HG03469 (cell line): Measurements from ENCODE around the gene RHOT2.

Experiments used
- ATAC-seq: cut with Tn5 transposase; IDR thresholded peaks from one replicate; pipeline ENCODE4 v1.9.1; 2021; ENCODE audit warnings: mild to moderate bottlenecking, moderate library complexity, moderate number of reproducible peaks; ENCODE audit not compliant: unreplicated experiment

RHOT2 gene

DNA sequence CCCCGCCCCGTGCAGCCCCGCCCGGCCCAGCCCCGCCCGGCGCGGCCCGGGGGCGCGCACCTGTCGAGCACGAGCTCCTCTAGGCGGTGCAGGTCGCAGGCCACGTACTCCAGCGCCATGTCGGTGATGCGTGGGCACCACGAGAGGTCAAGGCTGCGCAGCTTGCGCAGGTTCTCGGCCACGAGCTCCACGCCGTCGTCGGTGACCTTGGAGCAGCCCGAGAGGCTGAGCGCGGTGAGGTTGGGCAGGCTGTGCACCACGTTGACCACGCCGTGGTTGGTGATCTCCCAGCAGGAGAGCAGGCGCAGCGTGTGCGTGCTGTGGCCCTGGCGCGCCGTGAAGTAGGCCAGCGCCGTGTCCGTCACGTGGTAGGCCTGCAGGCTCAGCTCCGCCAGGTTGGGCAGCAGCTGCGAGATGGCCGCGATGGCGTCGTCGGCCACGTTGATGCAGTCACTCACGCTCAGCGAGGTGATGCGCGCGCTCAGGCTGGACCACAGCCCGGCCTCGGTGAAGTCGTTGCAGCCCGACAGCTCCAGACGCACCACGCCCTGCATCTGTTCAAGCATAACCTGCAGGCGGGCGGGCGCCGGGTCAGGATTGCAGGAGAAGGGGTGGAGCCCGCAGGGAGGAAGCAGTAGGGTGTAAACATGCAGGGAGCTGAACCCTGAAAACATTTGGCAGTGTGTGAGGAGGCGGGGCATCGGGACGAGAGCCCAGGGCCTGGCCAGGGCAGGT lies 27.6 kb downstream of the RHOT2 start:
- ATAC-seq: no peak

GRCh38 chr16:698911-699671 lies 31.2 kb downstream of the RHOT2 start:
- no peak for ATAC-seq

GRCh38 chr16:700684-701584 lies 33.0 kb downstream of the RHOT2 start:
- ATAC-seq: no peak

DNA sequence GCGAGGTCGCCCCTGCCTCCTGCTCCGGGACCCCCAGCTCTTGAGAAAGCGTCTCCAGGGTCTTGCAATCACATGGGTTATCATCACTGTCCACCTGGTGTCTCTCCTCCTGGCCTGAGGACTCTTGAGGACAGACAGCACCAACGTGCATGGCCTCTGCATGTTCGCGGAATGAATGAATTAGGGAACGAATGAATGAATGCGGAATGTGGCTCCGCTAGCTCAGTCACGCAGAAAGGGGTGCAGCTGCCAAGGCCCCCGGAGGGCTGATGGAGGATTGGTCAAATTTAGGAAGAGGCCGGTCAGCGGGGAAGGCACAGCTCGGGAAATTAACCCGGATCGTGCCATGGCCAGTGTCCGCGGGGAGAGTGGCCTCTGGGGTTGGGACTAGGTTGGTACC lies 34.4 kb downstream of the RHOT2 start:
- ATAC-seq: no peak

- ATAC-seq: no peak
Observed at GRCh38 chr16:703406-703805, 35.5 kb downstream of the RHOT2 start.

DNA sequence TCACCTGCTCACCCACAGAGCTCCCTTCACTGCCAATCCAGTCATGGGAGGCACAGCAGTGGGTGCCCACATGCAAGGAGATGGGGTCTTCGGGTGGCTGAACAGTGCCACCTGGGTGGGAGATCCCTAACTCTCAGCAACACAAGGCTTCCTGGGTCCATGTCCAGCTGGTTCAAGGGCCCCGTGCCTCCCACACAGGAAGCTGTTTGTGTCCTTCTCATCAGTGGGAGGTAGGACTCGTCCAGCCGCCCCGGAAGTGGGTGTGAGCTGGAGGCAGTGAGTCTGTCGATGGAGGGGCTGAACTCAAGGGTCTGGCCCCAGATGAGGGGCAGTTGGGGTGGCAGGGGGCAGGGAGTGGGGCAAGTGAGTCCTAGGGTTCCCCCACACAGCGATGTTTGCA lies 36.1 kb downstream of the RHOT2 start:
- ATAC-seq: no peak

- ATAC-seq: no peak
Observed at GRCh38 chr16:704552-705380, 36.8 kb downstream of the RHOT2 start.

GRCh38 chr16:705431-706188 lies 37.7 kb downstream of the RHOT2 start, which contains the start of gene FBXL16:
Gene FBXL16, minus strand, starts transcription at chr16:705801. Its CDS starts 8,396 bp downstream, at chr16:697405.
- ATAC-seq: no peak

DNA sequence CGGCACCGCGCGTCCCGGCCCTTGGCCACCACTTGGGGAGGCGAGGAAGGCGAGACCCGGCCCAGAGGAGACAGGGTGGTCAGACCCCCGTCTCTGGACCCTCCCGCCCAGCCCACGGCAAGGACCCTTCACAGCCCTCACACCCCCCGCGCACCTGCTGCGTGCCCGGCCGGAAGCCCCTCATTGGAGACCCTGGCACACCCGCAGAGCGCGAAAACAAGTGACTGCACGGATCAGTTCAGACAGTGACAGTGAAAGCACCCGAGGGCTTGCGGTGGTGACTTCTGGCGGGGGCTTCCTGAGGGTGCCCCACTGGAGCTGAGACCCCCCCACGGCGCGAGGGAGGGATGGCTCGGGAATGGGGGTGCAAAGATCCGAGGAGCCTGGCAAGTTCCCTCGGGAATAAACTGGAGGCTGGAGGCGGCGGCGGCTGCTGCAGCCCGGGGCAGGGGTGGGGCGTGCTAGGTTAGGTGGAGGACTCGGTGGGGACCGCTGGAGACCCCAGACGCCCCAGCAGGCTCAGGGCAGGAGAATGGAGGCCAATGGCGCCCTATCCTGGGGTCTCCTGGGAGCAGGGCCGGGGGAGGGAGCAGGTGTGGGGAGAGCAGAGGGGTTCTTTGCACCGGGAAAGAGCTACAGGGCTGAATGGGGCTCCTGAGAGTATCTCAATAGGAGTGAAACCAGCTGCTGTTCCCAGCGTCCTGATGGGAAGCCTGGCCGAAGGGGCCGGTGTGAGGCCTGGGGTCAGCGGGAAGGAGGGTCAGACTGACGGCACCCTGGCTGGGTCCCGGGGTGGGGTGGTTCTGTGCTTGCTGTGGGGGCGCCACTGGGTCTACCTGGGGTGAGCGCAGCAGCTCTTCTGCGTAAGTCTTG lies 38.5 kb downstream of the RHOT2 start:
- ATAC-seq: no peak

- no peak for ATAC-seq
Observed at GRCh38 chr16:707062-707538, 39.2 kb downstream of the RHOT2 start.

DNA sequence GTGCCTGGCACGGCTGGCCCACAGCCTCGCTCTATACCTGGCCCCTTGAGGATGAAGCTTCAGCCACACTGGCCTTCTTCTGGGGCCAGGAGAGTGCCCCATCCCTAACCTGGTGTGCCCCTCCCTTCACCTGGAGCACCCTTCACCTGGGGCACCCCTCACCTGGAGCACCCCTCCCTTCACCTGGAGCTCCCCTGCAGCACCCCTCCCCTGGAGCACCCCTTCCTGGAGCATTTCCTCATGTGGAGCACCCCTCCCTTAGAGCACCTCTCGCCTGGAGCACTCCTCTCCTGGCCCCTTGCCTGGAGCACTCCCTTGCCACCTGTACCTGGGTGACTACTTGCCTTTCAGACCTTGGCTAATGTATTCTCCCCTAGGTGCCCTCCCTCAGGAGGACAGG lies 40.1 kb downstream of the RHOT2 start:
- ATAC-seq: no peak

- ATAC-seq: no peak
Observed at GRCh38 chr16:708959-709358, 41.0 kb downstream of the RHOT2 start.

- no peak for ATAC-seq
Observed at GRCh38 chr16:709566-710499, 41.9 kb downstream of the RHOT2 start.

DNA sequence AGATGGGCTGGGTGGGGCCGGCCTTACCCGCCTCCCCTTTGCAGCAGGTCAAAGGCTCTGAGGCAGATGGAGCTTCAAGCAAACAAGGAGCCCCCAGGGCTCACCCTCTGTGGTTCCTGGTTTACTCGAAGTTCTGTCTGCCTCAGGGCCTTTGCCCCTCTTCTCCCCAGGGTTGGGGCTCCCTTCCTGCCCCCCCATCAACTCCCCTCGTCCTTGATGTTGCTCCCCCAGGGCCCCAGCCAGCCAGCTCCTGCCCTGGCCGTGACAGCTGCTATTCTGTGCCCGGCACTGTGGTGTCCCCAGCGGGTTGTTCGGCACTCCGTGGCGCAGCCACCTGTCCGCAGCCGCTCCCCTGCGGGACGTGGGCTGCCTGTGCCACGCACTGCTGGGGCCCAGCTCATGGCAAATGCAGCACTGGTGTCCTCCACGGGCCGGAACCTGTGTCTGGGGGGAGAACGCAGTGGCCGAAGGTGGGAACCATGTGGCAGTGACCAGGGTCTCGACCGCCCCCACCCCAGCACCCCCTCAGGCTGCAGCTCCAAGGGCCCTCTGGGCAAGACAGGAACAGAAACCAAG lies 42.7 kb downstream of the RHOT2 start:
- ATAC-seq: no peak

DNA sequence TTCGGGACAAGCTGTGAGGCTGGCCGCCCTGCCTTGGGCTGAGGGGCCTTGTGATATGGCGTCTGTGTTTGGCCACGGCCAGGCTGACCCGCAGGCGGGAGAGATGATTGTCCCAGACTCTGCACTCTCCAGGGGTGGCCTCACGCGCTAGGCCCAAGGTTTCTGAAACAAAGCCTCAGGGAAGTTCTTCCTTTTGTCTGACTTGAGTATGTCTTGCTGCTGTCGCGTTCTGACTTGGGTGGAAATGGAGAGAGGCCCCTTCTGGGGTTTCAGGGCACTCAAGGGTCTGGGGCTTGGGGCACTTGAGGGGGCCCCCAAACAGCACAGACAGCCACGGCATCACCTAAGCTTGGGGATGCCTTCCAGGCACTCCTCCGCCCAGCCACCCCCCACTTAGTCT lies 43.2 kb downstream of the RHOT2 start:
- no peak for ATAC-seq

DNA sequence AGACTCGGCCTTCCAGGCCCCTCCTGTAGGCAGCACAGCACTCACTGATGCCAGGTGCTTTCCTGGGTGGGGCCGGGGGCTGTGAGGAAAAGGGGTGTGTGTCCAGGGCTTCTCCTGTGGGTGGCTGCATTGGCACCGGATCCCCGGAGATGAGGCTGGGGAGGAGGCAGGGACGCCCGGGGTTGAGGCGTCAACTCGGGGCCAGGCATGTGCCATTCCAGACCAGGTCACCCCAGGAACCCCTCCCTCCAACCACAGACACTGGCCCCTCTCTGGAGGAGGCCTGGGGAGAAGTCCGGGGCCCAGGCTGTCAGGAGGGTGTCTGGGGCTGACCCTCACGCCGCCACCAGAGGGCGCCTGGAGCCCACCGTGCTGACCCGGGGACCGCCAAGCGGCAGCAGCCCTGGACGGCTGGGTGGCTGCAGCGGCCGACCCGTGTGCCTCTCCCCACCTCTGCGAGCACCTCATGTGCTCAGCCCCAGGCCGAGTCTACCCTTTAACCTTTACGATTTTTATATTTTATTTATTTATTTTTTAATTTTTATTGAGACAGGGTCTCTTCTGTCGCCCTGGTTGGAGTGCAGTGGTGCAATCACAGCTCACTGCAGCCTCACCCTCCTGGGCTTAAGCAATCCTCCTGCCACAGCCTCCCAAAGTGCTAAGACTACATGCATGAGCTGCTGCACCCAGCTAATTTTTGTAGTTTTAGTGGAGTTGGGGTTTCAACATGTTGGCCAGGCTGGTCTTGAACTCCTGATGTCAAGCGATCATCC lies 43.8 kb downstream of the RHOT2 start:
- no peak for ATAC-seq
